Activated T-helper 1 cell treated with anti-CD3 and anti-CD28 coated beads, Interleukin-12 subunit alpha, Interleukin-12 subunit beta, Interleukin-2, Interleukin-4 antibody, amounts not matched to agents 30 ng/mL and 10 ng/mL and 1 ng/mL, durations not matched to agents 14 hours and 24 hours and 36 hours (primary cell): ENCODE results near the gene CLPTM1. TPM values are rescaled to one million over a fixed set of nuclear protein-coding genes. Genes with fewer than 3 reads are reported as not detected.

Source experiments
- DNase-seq: peaks from one replicate; pipeline ENCODE4 v3.0.0; 2021; ENCODE audit warnings: low spot score
- H3K27ac Mint-ChIP-seq: one replicate; pipeline ENCODE4 v1.8.0; 2021; ENCODE audit warnings: mild to moderate bottlenecking, mixed read lengths
- H3K27me3 Mint-ChIP-seq: one replicate; pipeline ENCODE4 v1.8.0; 2022; ENCODE audit warnings: mild to moderate bottlenecking, moderate library complexity, mixed read lengths; ENCODE audit not compliant: insufficient read depth
- H3K36me3 Mint-ChIP-seq: one replicate; pipeline ENCODE4 v1.8.0; 2021; ENCODE audit warnings: low read depth, mixed read lengths
- H3K4me1 Mint-ChIP-seq: one replicate; pipeline ENCODE4 v1.8.0; 2021; ENCODE audit warnings: low read depth, mixed read lengths
- H3K4me3 Mint-ChIP-seq: one replicate; pipeline ENCODE4 v1.8.0; 2021; ENCODE audit warnings: mild to moderate bottlenecking, moderate library complexity, mixed read lengths
- H3K9me3 Mint-ChIP-seq: one replicate; pipeline ENCODE4 v1.8.0; 2021; ENCODE audit warnings: mixed read lengths
- intact Hi-C: fragments of 100-400 bp; cut with micrococcal nuclease; formaldehyde crosslinking; loops from one replicate; pipeline ENCODE4 v1.15.1; 2024
- total RNA-seq: library from RNA; stranded (reverse); gene quantifications from 2 replicates; pipeline ENCODE4 v1.2.3, GENCODE V29; 2022

CLPTM1 gene
- total RNA-seq, 1 donor from 2014 or later: 93.1 TPM

DNA sequence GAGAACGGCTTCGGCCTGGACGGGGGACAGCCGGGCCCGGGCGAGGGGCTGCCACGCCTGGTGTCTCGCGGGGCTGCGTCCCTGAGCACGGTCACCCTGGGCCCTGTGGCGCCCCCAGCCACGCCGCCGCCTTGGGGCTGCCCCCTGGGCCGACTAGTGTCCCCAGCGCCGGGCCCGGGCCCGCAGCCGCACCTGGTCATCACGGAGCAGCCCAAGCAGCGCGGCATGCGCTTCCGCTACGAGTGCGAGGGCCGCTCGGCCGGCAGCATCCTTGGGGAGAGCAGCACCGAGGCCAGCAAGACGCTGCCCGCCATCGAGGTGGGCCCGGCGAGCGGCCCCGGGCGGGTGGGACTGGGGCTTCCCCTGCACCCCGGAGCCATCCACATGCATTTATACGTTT, 56.8 kb downstream of the CLPTM1 start:
- H3K36me3 Mint-ChIP-seq: peaks cover 28% of the 10 kb centered on the region
- intact Hi-C loops: no loop called here
- H3K9me3 Mint-ChIP-seq: no peaks in the 10 kb centered on the region
- H3K27me3 Mint-ChIP-seq: no peaks in the 10 kb centered on the region
- H3K4me3 Mint-ChIP-seq: no peak overlapping the region
- DNase-seq: no peak
- no peak overlapping the region for H3K27ac Mint-ChIP-seq
- peaks cover 8% of the 10 kb centered on the region for H3K4me1 Mint-ChIP-seq

DNA sequence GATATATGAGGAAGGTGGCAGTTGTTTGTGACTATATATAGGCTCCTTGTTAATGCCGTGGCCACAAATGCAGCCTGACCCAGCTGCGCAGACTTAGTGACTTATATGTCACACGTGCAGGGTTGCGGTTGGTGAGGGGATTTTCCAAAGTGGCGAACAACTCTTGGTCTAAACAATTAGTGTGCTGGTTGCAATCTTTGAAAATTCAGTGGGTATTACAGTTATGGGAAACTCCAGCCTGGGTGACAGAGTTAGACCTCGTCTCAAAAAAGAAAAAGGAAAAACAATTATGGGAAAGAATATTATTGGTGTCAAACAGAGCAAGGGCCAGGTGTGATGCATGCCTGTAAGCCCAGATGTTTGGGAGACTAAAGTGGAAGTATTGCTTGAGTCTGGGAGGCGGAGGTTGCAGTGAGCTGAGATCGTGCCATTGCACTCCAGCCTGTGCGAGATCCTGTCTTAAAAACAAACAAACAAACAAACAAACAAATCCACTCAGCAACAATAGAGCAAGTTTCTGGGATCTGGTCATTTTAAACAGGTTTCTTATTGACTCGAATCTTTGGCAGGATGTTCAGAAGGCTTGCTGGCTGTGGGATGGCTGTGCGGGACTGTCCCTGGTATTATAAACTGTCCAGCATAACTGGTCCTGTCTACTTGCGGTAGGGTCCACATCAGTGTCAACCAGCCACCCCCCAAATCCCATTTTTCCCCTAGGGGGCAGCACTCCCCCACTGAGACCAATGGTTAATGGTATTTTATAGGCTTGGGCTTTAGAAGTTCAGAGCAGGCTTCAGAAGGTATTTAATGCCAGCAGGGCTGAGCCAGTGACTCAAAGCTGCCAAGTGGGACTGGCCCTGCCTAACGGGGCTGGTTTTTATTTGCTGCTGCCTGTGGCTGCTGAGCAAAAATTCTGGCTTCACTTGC, 61.5 kb downstream of the CLPTM1 start:
- H3K27me3 Mint-ChIP-seq: no peaks in the 10 kb centered on the region
- peak overlapping the region; percentile 84 for H3K27ac Mint-ChIP-seq
- intact Hi-C loops: loop anchor here (2.0 to 5.0 kb wide), 2 partner anchors 28 to 101 kb away; no protein-coding TSS in a partner anchor
- no peaks in the 10 kb centered on the region for H3K9me3 Mint-ChIP-seq
- peaks cover 20% of the 10 kb centered on the region for H3K36me3 Mint-ChIP-seq
- peaks cover 10% of the 10 kb centered on the region for H3K4me1 Mint-ChIP-seq
- peak overlapping the region; percentile 16 for H3K4me3 Mint-ChIP-seq
- peak; percentile 42 for DNase-seq

DNA sequence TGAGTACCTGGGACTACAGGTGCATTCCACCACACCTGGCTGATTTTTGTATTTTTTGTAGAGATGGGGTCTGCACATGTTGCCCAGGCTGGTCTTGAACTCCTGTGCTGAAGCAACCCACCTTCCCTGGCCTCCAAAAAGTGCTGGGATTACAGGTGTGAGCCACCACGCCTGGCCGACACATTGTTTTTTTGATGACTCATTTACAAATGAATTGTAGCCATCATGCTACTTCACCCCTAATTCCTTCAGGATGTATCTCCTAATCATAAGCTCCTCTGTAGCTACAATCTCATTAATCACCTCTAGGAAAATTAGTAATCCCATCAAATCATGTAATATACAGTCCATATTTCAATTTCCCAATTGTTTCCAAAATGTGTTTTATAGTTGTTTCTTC, 64.0 kb downstream of the CLPTM1 start:
- Mint-ChIP-seq H3K27ac (no peak overlapping the region), H3K4me3 (no peak overlapping the region), H3K4me1 (peaks cover 10% of the 10 kb centered on the region), H3K9me3 (no peaks in the 10 kb centered on the region), H3K27me3 (no peaks in the 10 kb centered on the region), H3K36me3 (peaks cover 25% of the 10 kb centered on the region)
- no peak for DNase-seq
- intact Hi-C loops: loop anchor here (5.0 kb wide), 1 partner anchor 98 kb away; no protein-coding TSS in a partner anchor

DNA sequence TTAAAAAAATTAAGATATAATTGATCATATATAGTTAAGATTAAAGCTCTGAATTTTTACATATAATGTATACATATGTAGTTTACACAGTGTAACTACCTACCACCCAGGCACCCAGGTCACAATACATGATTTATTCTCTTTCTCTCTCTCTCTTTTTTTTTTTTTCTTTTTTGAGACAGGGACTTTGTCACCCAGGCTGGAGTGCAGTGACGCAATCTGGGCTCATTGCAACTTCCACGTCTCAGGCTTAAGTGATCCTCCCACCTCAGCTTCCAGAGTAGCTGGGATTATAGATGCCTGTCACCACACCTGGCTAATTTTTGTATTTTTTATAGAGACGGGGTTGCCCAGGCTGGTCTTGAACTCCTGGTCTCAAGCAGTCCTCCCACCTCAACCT, 64.9 kb downstream of the CLPTM1 start:
- Mint-ChIP-seq H3K27me3 (no peaks in the 10 kb centered on the region), H3K9me3 (no peaks in the 10 kb centered on the region), H3K4me3 (no peak overlapping the region), H3K27ac (no peak overlapping the region), H3K36me3 (peaks cover 25% of the 10 kb centered on the region), H3K4me1 (peaks cover 10% of the 10 kb centered on the region)
- DNase-seq: no peak
- intact Hi-C loops: no loop called here

DNA sequence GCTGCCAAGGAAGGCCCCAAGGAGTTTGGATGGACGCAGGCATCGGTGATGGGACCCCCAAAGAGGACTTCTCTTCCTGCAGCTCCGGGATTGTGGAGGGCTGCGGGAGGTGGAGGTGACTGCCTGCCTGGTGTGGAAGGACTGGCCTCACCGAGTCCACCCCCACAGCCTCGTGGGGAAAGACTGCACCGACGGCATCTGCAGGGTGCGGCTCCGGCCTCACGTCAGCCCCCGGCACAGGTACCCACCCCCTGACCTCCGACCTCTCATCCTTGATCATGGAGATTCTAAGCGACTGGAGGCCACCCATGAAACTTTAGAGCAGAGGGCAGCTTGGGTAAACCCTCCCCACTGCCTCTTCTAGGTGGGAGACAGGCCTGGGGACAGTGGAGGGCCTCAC, 66.8 kb downstream of the CLPTM1 start:
- H3K4me3 Mint-ChIP-seq: no peak overlapping the region
- intact Hi-C loops: no loop called here
- H3K36me3 Mint-ChIP-seq: peaks cover 30% of the 10 kb centered on the region
- peaks cover 2% of the 10 kb centered on the region for H3K4me1 Mint-ChIP-seq
- no peak overlapping the region for H3K27ac Mint-ChIP-seq
- no peaks in the 10 kb centered on the region for H3K9me3 Mint-ChIP-seq
- H3K27me3 Mint-ChIP-seq: no peaks in the 10 kb centered on the region
- DNase-seq: no peak

DNA sequence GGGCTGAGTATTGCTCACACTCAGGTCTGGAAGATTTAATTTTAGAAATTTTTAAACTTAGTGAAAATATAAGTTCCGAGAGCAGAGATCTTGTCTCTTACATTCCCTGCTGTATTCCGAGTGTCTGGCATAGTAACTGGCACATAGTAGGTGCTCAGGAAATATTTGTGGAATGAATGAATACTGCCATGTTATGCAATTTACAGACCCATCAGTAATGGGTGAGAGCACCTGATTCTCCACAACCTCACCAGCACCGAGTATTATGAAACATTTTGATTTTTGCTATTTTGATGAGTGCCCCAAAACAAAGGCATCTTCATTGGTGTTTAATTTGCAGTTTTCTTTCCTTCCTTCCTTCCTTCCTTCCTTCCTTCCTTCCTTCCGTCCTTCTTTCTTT, 67.9 kb downstream of the CLPTM1 start:
- Mint-ChIP-seq H3K4me1 (no peaks in the 10 kb centered on the region), H3K27me3 (no peaks in the 10 kb centered on the region)

DNA sequence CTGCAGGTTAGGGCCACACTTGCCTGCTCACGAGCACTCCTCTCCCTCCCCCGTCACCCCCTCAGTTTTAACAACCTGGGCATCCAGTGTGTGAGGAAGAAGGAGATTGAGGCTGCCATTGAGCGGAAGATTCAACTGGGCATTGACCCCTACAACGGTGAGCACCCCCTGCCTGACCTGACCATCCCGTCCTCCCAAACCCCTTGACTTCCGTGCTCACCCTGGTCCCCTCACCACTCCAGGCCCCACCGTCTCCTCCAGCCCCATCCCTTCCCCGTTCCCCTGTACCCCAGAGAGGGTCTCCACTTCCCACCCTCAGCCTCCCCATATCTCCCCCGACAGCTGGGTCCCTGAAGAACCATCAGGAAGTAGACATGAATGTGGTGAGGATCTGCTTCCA, 70.1 kb downstream of the CLPTM1 start:
- intact Hi-C loops: no loop called here
- no peak overlapping the region for H3K4me3 Mint-ChIP-seq
- H3K27me3 Mint-ChIP-seq: no peaks in the 10 kb centered on the region
- peaks cover 40% of the 10 kb centered on the region for H3K36me3 Mint-ChIP-seq
- DNase-seq: no peak
- H3K4me1 Mint-ChIP-seq: no peaks in the 10 kb centered on the region
- H3K9me3 Mint-ChIP-seq: no peaks in the 10 kb centered on the region
- no peak overlapping the region for H3K27ac Mint-ChIP-seq

More for the DNA sequence above, 67.9 kb downstream of the CLPTM1 start:
- Mint-ChIP-seq H3K36me3 (peaks cover 35% of the 10 kb centered on the region), H3K27ac (no peak overlapping the region), H3K9me3 (no peaks in the 10 kb centered on the region), H3K4me3 (no peak overlapping the region)
- intact Hi-C loops: no loop called here
- DNase-seq: no peak

DNA sequence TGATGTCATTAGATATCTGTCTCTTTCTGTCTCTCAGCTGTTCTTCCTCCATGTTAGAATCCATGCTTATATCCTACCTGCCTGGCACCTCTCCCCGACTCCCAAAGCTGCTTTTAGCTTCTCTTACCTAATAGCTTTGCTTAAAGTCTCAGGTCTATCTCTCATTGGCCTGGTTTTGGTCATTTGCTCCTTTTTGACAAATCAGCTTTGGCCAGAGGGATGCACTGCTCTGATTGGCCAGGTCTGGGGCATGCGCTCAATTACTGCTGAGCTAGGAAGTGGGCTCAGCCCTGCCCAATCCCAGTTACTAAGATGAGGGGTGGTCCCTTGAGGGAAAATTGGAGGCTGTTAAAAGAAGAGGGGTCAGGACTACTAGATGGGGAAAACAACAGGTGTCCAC, 72.2 kb downstream of the CLPTM1 start:
- intact Hi-C loops: no loop called here
- no peak for DNase-seq
- H3K4me1 Mint-ChIP-seq: no peaks in the 10 kb centered on the region
- H3K27me3 Mint-ChIP-seq: no peaks in the 10 kb centered on the region
- H3K36me3 Mint-ChIP-seq: peaks cover 45% of the 10 kb centered on the region
- no peak overlapping the region for H3K27ac Mint-ChIP-seq
- no peak overlapping the region for H3K4me3 Mint-ChIP-seq
- H3K9me3 Mint-ChIP-seq: no peaks in the 10 kb centered on the region

DNA sequence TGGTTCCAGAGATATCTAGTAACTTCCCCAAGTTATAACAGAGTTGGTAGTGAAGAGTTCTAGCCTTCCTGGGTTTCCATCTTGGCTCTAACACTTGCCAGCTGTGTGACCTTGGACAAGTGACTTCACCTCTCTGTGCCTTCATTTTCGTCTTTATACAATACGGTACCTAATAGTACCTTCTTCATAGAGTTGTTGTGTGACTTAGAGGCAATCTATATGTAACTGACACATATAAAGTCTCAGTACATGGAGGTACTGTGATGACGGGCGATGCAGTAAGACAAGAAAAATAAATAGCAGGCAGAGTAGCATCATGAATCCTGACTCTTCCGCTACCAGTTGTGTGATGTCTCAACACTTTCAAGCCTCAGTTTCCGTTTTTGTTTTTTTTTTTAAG, 75.6 kb downstream of the CLPTM1 start:
- Mint-ChIP-seq H3K4me1 (no peaks in the 10 kb centered on the region), H3K4me3 (no peak overlapping the region), H3K9me3 (no peaks in the 10 kb centered on the region), H3K27me3 (no peaks in the 10 kb centered on the region), H3K27ac (no peak overlapping the region), H3K36me3 (peaks cover 53% of the 10 kb centered on the region)
- no peak for DNase-seq
- intact Hi-C loops: no loop called here

DNA sequence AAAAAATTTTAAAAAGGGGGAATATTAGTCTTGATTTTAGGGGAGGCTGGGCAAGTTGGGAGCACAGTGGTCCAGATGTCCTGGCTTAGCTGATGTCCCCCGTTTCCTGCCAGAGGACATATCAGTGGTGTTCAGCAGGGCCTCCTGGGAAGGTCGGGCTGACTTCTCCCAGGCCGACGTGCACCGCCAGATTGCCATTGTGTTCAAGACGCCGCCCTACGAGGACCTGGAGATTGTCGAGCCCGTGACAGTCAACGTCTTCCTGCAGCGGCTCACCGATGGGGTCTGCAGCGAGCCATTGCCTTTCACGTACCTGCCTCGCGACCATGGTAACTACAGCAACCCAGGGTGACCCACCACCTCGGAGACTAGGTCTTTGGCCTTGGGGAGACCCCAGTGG, 77.2 kb downstream of the CLPTM1 start:
- Mint-ChIP-seq H3K36me3 (peaks cover 48% of the 10 kb centered on the region), H3K27me3 (no peaks in the 10 kb centered on the region), H3K4me3 (no peak overlapping the region), H3K9me3 (no peaks in the 10 kb centered on the region), H3K4me1 (no peaks in the 10 kb centered on the region), H3K27ac (no peak overlapping the region)
- no peak for DNase-seq
- intact Hi-C loops: no loop called here

DNA sequence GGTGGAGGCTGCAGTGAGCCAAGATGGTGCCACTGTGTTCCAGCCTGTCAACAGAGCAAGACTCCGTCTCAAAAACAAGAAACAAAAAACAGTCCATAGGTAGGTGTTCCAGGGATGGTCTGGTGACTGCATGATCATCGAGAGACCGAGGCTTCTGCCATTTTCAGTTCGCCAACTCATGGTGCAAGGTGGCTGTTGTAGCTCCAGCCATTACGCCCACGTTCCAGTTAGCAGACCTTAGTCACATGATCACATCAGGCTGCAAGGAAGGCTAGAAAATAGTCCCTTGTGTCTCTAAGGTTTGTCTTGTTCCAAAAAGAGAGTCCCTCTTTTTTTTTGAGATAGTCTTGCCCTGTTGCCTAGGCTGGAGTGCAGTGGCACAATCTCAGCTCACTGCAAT, 80.6 kb downstream of the CLPTM1 start:
- Mint-ChIP-seq H3K36me3 (peaks cover 48% of the 10 kb centered on the region), H3K9me3 (no peaks in the 10 kb centered on the region), H3K4me3 (no peak overlapping the region), H3K27ac (no peak overlapping the region), H3K4me1 (peaks cover 12% of the 10 kb centered on the region), H3K27me3 (no peaks in the 10 kb centered on the region)
- intact Hi-C loops: no loop called here
- no peak for DNase-seq

DNA sequence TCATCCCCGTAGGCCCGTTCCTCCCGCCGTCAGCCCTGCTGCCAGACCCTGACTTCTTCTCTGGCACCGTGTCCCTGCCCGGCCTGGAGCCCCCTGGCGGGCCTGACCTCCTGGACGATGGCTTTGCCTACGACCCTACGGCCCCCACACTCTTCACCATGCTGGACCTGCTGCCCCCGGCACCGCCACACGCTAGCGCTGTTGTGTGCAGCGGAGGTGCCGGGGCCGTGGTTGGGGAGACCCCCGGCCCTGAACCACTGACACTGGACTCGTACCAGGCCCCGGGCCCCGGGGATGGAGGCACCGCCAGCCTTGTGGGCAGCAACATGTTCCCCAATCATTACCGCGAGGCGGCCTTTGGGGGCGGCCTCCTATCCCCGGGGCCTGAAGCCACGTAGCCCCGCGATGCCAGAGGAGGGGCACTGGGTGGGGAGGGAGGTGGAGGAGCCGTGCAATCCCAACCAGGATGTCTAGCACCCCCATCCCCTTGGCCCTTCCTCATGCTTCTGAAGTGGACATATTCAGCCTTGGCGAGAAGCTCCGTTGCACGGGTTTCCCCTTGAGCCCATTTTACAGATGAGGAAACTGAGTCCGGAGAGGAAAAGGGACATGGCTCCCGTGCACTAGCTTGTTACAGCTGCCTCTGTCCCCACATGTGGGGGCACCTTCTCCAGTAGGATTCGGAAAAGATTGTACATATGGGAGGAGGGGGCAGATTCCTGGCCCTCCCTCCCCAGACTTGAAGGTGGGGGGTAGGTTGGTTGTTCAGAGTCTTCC, 82.4 kb downstream of the CLPTM1 start:
- Mint-ChIP-seq H3K27ac (peak overlapping the region; percentile 29), H3K4me3 (peak overlapping the region; percentile 39), H3K27me3 (no peaks in the 10 kb centered on the region), H3K36me3 (peaks cover 52% of the 10 kb centered on the region), H3K4me1 (peaks cover 23% of the 10 kb centered on the region), H3K9me3 (no peaks in the 10 kb centered on the region)
- DNase-seq: no peak
- intact Hi-C loops: loop anchor here (1.0 to 2.0 kb wide), 2 partner anchors 42 to 193 kb away; partner anchors contain the start of gene GEMIN7
